IPS DF 4.7 (cell line): ENCODE results near the gene SERGEF.
A peak's percentile ranks its signal among the peaks of the same experiment; 100 is the strongest.

ENCODE experiments used
- DNase-seq: peaks from one replicate; pipeline ENCODE4 v3.0.0-alpha.2; 2013; ENCODE audit warnings: low spot score; ENCODE audit errors: extremely low read depth

Gene SERGEF

DNA sequence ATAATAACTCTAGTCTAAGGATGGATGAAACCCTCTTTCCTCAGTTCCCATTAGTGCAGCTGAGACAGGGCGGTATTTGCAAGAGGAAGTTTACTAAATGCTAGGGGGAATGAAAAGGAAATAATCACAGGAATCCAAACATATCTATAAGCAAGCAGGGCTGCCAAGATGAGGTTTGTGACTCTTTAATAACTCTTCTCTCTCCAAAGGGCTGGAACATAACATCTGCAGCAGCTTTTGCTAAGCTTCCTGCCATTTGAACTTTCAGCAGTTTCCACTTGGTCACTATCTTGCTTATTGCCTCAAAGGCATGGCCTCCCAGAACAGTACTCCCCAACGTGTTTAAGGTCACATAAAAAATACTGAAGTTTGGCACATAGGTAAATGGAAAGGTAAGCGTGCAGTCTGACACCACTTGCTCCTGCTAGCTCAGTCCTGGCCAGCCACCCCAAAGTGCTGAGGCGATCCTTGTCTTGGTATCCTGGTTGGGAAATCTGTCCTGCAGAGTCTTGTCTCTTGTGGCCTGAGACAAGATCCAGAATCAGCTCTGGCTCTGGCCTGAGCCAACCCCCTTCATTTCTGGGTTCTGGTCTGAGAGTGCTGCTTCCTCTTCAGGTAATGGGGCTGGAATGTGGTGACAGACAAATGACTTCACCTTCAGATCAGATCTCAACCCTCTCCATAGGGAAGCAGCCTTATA is 196.5 kb downstream of the SERGEF start:
- DNase-seq, result no peak

DNA sequence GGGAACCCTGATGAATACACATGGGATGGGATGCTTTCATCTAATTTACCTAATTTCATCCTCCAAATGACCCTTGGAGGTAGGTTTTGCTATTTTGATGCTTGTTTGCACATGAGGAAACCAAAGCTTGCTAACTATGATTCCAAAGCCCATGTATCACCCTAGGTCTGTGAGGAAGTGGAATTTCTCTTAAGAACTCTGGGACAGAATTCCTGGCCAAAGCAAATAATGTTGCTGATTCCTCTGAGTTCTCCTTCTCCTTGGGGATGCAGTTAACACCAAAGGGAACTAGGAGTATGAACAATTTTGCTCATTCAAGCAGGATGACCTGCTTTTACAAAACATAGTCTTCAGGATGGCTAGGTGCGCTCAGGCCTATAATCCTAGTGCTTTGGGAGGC is 198.3 kb downstream of the SERGEF start:
- DNase-seq, result no peak

DNA sequence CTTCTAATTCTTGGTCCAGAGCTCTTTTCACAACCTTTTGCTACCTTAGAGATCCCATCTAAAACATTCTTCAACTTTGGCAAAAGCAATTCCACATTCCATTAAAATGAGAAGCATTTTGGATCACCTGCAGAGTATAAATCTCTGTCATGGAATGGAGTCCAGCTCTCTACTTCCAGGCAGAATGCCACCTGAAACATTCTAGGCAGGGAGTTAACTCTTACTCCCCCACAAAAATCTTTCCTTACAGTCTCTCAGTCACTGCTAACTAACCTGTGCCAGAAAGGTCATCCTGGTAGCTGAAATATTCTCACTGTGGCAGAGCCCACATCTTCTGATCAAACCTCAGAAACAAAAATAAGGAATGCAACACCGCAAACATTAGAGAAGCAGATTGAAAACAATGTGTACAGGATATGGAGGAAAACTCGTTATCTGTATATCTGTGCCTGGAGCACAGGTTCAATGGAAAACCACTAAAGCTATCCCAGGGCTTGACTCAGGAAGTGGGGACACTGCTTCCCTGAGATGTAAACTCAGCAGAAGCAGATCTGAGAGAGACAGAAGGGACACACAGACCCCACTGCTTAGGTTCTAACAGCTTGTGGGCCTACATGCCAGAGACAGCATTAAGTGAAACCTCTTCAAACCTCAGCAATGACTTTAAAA is 199.3 kb downstream of the SERGEF start:
- DNase-seq, result no peak

DNA sequence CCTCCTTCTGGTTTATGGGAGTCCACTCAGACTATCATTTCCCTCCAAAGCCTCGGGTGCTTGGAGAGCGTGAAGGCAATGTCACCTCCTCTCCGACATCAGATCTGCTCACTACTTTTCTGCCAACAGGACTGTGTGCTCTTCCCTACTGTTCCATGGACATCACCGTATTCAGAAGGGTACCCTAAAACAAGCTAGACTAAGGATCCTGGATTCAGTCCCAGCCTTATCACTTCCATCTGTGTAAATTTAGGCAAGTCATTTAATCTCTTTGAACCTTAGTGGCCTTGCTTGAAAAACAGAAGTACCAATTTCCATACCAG is 200.0 kb downstream of the SERGEF start:
- no peak for DNase-seq

DNA sequence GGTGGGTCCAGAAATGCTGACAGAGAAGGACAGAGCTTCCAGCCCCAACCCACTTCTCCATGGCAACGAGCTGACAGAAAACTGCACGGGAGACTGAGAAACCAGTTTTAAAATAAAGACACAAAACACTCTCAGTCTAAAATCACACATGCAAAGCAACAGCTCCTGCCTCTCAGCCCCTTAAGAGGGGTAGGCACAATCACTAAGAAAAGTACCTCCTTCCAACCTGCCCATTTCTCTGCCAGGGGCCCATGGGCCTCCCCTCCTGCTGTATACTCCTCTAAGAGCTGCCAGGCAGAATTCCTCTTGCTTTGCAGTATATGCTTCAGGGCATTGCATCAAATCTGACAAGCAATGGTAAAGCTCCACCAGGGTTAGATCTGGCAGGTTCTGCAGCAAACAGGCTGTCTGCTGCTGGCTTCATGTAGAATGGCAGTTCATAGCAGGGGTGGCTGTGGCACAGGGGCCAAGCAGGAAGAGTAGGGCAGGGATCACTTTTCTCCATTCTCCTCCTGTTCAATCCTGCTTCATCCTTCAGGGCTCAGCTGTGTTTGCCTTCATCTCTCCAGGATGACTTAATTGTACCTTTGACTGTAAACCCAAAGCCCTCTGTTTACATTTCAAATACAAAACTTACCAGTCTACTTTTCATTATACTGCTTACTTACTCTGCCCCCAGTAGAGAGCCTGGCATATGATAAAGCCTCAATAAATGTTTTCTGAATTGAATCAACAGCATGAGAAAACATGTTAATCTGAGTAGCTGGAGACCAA is 200.6 kb downstream of the SERGEF start:
- no peak for DNase-seq

DNA sequence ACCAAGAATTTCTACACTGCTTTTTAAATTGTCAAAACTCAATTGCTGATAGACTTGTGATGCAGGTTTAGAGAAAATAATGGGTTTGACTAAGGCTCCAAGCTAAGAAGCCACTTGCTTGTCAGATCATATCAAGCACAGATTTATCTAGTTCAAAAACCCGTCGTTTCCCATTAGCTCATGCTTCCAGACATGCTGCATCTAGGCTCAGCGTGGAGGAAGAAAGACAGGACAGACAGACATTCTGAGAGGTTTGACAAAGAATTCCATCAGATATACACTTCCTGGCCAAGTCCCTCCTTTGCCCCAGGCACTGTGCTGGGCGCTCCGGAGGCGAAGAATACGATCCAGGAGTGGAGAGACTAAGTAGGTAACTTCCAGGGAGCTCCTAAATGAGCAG is 201.5 kb downstream of the SERGEF start:
- DNase-seq, result no peak

DNA sequence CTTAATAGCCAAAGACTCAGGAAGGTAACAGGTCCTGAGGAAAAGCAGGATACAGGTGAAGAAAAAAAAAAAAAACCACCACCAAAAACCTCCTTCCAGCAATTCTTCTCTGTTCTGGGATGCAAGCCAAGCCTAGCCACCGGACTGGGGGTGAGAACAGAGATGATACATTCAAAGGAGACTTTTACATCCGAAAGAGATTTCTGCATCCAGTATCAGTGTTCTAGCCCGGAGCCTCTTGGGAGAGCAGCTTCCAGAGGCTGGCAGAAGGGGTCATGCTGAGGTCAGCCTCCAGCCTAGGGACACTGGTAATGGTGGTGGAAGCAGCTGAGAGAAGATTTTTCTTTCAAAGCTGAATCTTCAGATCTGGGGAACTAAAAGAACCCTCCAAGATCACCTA is 202.1 kb downstream of the SERGEF start:
- DNase-seq, result no peak

DNA sequence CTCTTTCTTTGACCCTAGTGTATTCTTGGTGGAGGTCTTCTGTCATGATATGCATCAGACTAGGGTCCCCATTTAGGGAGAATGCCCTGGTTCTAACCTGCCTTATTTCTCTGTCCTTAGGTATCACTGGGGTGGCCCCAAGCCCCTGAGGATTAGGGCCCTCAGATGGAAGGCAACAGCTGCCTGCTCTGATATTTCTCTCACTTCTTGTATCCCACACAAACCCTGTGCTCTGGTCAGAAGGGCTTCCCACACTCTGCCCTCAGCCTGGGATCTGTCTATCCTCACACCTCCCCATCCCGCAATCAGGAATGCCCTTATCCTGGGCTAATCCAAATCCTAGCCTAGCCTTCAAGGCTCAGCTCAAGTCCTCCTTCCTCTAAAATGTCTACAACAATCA is 202.8 kb downstream of the SERGEF start:
- no peak for DNase-seq

DNA sequence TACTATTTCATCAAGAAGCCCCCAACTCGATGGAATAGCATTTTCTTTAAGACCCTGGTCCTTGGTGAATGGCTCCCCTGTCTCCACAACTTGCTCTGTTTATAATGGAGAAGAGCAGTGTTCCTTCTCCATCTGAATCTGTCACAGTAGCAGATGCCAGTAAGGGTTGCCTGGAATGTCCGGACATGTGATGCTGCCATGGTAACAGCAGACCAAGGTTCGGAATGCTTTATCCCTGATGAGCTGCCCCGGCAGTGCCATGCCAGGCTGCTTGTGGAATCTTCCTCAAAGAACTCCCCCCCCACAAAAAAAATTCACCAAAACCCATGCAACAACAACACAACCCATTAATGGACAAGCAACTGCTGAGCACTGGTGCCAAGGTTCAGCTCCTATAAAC is 205.8 kb downstream of the SERGEF start:
- DNase-seq, result no peak

DNA sequence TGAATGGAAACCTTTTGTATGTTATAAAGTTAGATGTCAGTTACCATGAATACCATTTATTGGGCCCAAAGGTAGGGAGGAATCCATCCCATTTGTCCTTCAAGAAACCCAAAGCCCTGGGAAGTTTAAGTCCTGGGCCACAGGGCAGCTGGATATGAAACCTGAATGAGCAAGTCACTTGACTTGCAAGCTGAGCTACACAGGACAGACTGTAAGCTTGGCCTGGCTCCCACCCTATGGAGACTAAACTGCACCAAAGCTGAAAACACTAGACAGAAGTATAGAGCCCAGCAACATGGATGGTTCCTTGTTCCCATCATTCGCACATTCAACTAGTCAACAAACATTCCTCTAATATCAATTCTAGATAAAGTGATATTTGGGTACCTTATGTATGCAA is 207.0 kb downstream of the SERGEF start:
- no peak for DNase-seq

DNA sequence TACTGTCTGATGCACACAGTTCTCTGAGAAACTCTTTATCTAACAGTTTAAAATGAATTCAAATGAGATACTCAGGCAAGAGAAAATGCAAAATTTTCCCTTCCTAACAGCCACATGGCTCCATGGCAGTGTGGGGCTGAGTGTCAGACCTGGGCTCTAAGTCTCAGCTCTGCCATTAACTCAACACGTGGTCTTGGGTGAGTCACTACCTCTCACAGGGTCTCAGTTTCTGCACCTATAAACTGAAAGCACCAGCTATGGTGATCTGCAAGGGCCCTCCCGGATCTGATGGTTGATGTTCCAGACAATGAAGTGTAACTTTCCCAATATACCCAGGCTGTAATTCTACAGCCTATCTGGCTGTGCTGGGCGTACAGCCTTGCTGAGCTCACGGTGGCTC is 207.8 kb downstream of the SERGEF start:
- no peak for DNase-seq

DNA sequence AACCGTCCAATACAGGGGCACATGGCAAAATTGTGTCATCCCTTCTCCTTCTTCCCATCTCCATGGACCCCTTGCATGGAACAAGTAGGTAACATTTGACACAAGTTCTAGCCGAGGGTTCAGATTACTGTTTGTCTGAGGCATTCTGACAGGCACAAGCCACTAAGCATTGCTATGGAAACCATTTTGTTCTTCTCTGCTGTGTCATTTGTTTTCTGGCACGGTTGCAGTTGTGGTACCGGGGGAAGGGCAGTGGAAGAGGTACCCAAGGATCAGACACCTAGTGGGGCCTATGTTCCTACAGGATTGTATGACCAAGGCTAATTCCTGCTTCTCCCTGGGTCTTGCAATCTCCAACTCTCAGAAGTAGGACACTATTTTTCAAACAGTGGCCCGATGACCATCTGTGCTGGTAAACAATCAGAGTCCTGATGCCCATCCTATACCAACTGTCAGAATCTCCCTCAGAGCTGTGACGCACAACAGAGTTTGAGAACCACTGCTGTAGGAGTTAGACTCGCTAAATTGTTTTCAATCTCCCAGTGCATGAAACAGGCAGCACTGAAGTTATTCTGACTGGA is 209.0 kb downstream of the SERGEF start:
- DNase-seq, result no peak

DNA sequence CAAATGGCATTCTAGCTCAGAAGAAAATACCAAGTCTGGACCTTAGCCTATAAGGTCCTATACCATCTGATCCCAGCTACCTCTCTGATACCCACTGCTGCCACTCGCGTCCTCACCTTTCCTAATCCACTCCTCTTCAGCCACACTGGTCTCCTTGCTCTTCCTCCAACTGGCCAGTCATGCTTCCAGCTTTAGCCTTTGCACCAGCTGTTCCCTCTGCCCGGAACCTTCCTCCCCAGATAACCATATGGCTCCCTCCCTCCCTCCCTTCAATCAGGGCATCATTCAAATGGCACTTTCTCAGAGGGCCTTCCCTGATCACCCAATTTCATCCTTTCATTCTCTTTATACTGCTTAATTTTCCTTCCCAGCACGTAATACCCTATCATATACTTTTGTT is 210.4 kb downstream of the SERGEF start:
- no peak for DNase-seq

DNA sequence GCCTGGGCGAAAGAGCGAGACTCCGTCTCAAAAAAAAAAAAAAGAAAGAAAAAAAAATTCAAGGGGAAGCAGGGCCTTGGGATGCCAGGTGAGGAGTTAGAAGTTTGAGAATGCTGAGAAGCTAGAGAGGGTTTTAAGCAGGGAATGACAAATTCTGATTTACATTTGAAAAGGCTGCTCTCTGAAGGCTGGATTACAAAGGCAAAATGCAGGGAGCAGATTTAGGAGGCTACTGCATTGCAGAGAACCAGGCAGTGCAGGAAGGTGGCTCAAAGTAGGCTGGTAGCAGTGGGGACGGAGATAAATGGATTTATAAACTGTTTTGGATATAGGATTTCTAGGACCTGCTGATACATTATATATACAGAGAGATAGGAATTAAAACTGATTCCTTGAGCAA is 211.7 kb downstream of the SERGEF start:
- peak; percentile 33 for DNase-seq

DNA sequence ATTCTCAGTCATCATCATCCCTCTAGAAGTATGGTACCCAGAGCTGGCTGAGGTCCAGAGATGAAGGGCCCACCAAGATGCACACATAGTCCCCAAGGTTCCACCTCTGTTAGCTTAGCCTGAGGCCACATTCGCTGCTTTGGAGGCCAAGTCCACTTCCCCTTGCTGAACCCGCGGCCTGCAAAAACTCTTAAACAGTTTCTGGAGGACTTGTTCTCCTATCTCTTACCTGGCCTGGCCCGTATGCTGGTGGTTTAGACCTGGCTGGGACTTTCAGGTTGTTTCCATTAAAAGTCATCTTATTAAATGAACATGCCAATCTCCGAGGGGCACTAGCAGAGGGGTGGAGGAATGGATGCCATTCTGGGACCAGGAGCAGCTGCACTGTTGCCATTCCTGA is 213.7 kb downstream of the SERGEF start:
- no peak for DNase-seq

DNA sequence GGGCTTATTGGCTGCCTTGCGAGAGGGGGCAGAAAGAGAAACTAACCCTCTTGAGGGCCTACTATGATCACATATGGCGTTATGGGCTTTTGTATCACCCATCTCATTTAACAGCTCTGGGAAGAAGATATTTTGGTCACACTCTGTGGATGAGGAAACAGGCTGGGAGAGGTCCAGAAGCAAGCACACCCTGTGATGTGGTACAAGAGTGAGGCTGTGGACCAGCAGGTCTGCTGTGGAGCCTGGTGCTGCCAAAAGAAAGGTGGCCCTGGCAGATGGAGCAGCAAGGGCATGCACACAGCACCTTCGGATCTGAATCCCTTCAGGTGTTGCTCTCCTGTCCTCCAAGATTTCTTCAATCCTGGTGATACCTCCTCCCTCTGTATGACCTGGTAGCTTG is 214.1 kb downstream of the SERGEF start:
- DNase-seq, result no peak

DNA sequence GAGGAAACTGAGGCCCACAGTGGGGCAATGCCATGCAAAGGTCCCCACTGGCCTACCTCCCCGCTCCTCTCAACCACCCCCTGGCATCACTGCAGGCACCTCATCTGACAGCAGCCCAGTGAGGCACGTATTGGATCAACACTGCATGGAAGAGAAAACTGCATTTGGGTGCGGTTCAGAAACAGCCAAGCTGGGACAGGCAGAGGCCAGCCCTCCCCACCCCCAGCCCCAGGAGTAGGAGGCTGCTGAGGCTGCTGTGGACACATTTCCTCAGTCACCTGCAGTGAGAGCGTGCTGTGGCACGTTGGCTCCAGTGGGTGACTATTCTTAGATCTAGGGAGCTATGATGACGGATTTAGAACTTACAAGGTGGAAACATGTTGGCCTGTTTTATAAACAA is 214.6 kb downstream of the SERGEF start:
- no peak for DNase-seq

DNA sequence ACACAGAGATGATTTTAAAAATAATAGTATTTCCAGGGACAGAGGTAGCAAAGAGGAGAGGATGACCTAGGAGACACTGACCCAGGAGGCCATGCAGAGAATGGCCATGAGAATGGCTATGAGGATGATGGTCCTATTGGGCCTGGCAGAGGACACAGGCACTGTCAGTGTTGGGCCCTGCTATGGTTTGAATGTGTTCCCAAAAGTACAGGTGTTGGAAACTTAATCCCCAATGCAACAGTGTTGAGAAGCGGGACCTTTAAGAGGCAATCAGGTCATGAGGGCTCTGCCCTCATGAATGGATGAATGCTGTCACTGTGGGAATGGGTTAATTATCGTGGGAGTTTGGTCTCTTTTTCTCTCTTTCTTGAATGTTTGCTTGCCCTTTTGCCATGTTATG is 216.7 kb downstream of the SERGEF start:
- no peak for DNase-seq

DNA sequence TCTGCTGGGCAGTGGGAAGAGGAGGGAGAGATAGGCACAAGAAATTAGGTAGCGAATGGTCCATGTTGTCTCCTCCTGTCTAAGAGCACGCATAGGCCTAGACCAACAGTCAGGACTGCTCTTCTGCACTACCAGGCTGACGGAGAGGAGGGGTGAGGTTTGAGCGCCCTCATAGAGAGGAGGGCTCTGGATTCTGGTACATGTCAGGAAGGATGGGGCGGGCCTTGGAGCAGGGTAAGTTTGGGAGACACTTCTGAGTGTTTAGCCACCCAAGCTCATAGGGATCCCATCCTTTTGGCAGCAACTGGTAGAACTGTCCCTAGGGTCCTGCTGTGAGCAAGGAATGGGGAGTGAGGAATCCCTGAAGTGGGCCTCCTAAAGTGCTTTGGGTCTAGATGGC is 217.9 kb downstream of the SERGEF start:
- DNase-seq, result no peak

DNA sequence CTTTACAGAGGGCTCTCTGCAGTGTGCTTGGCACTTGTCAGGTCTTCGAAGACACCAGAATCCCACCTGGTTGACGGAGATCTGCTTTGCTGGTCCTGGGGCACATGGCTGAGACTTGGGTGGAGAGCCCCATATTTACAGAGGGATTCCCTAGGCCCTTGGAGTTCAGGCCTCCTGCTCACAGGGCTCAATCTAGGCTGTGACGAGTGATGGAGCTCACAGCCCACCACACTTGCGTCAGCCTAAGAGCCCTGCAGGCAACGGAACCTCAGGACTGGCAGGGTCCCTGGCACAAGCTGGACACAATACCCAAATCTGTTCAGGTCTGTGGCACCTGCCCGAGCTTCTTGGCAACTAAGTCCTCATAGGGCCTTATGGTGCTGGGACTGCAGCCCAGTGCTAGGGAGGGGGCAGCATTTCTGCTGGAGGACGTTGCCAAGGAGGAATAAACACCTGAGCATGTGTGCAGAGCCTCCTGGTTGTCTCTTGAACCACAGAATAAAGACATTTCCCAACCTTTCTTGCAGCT is 219.1 kb downstream of the SERGEF start:
- no peak for DNase-seq

DNA sequence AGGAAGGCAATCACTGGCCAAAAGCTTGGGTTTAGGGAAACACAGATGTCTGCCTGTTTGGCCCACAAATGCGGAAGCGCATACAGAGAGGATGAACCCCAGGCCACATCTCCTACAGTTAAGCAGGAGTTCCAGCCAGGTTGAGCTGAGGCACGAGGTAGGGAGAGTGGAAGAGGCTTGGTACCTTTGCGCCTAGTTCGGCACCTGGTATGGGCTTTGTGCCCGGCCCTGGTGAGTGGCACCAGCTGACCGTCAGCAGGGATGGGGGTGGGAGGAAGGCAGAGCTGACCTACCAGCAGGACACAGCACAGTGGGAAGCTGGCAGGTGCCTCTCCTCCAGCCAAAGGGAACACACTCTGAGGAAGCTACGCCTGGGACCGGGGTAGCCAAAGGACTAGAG is 220.7 kb downstream of the SERGEF start:
- no peak for DNase-seq

DNA sequence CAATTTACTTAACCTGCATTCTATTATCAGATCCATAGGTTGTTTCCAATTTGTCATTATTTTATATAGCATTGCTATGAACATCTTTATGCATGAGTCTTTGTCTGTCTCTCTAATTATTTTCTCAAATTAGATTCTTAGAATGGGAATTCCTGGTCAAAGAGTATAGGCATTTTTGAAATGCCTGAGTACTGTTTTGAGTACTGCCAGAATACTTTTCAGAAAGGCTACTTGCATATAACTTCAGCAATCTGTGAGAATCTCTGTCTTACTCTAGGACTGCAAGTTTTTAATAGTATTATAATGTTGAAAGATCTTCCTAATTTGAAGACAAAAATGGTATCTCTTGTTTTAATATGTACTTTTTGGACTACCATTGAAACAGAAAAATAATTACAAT is 221.7 kb downstream of the SERGEF start:
- DNase-seq, result no peak
